ENCODE data around the gene TMEM42. TPM values are rescaled to one million over a fixed set of nuclear protein-coding genes. Genes with fewer than 3 reads are reported as not detected.
"Not testable (repeated sequence)": the region's sequence is repeated elsewhere in the genome, so short reads cannot be mapped to it uniquely, and the experiment has no call there.

TMEM42 gene
- total RNA-seq (2014; rRNA removed; shearing (Covaris generic)): 1.6 TPM in 2 replicates

GRCh38 chr3:44861412-44862225, at the start of gene TMEM42:
Gene TMEM42, plus strand, starts transcription at chr3:44861912. Its CDS starts 13 bp downstream, at chr3:44861925.
- Histone ChIP-seq H3K4me1 (peaks cover 5% of the 10 kb centered on the region; the same call in 1 of the 2 replicates), H3K27me3 (no peaks in the 10 kb centered on the region), H3K4me3 (peak within 1 kb of the TSS; percentile 57), H3K9me3 (replicated peaks) (no peaks in the 10 kb centered on the region), H3K36me3 (peaks cover 25% of the 10 kb centered on the region; the same call in 1 of the 2 replicates), H3K27ac (peak within 1 kb of the TSS; percentile 27; the same call in 1 of the 2 replicates)
- peak; percentile 47 to 60 for DNase-seq

DNA sequence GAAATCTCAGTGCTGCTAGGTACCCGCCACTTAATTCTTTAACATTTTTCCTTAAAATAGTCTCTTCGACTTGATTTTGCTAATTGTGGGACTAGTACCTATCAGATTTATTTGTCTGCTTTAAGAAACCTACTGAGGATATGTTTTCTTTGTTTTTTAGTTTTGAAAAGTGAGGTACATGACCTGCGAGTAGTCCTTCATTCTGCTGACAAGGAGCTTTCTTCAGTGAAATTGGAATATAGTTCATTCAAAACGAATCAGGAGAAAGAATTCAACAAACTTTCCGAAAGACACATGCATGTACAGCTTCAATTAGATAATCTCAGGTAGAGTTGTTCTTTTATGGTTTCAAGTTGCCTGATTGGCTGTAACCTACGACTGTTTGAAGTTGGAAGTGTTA, 47.0 kb upstream of the TMEM42 start:
- H3K36me3 ChIP-seq: peaks cover 77% of the 10 kb centered on the region
- DNase-seq: no peak
- no peaks in the 10 kb centered on the region for H3K4me1 ChIP-seq
- no peak overlapping the region for H3K4me3 ChIP-seq
- H3K9me3 ChIP-seq (replicated peaks): peaks cover 4% of the 10 kb centered on the region; the same call in 1 of the 2 replicates
- H3K27ac ChIP-seq: no peak overlapping the region
- H3K27me3 ChIP-seq: no peaks in the 10 kb centered on the region

DNA sequence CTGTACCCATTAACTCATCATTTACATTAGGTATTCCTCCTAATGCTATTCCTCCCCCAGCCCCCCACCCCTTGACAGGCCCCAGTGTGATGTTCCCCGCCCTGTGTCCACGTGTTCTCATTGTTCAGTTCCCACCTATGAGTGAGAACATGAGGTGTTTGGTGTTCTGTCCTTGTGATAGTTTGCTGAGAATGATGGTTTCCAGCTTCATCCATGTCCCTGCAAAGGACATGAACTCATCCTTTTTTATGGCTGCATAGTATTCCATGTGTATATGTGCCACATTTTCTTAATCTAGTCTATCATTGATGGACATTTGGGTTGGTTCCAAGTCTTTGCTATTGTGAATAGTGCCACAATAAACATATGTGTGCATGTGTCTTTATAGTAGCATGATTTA, 45.4 kb upstream of the TMEM42 start:
- not testable (repeated sequence) for DNase-seq; H3K4me1 ChIP-seq; H3K4me3 ChIP-seq; H3K27ac ChIP-seq; H3K27me3 ChIP-seq; H3K9me3 ChIP-seq (replicated peaks)
- peaks cover 66% of the 10 kb centered on the region for H3K36me3 ChIP-seq

DNA sequence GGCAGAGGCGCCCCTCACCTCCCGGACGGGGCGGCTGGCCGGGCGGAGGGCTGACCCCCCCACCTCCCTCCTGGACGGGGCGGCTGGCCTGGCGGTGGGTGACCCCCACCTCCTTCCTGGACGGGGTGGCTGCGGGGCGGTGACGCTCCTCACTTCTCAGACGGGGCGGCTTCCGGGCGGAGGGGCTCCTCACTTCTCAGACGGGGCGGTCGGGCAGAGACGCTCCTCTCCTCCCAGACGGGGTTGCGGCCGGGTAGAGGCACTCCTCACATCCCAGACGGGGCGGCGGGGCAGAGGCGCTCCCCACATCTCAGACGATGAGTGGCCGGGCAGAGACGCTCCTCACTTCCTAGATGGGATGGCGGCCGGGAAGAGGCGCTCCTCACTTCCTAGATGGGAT, 40.5 kb upstream of the TMEM42 start:
- not testable (repeated sequence) for H3K4me3 ChIP-seq; H3K4me1 ChIP-seq; DNase-seq; H3K27ac ChIP-seq; H3K9me3 ChIP-seq (replicated peaks); H3K27me3 ChIP-seq
- peaks cover 63% of the 10 kb centered on the region for H3K36me3 ChIP-seq

DNA sequence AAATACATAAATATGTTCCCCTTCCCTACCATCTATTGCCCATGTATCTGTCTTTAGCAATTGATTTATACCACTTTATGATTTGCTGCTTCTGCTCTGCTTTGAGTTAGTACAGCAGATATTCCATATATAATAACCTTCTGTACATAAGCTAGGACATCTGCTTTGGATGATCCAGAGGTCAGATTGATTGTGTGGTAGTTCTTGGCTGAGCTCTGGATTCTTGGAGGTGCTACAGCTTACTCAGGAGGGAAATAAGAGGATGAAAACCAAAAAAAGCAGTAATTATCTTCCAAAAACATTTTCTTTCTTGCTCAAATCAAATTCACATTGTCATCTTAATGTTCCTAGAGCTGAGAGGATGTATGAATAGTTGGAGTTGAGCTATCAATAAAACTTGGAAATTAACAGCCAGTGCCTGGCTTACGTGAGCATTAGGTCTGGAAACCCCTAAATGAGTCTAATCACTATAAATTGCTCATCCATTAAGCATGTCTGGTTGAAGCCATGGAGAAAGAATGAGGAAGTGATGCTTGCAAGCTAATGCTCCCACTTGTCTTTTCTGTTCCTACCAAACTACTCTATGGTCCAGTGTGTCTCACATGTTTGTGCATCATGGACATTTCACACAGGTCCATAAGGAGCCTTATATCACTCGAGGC, 36.3 kb upstream of the TMEM42 start:
- Histone ChIP-seq H3K27me3 (no peaks in the 10 kb centered on the region), H3K27ac (no peak overlapping the region), H3K4me3 (no peak overlapping the region), H3K36me3 (peaks cover 67% of the 10 kb centered on the region), H3K4me1 (no peaks in the 10 kb centered on the region), H3K9me3 (replicated peaks) (0 out of 2 replicates have a peak, but pooled peaks cover 4% of the 10 kb centered on the region)
- no peak for DNase-seq

DNA sequence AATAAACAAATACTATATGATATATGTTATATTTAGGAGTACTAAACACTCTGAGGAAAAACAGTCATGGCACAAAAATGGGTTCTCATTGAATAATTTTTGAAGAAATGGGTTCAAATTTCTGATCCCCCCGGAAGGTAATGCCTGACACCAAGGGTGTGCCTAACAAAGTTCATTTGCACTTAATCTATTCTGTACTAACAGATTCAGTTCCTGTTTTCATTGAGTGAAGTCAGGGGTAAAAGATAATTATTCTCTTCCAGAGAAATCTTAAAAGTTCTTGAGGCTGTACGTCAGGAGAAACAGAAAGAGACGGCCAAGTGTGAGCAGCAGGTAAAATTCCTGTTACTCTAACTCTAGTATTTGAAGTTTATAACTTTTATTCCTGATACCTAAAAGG, 34.5 kb upstream of the TMEM42 start:
- Histone ChIP-seq H3K4me3 (no peak overlapping the region), H3K36me3 (peaks cover 79% of the 10 kb centered on the region), H3K27ac (no peak overlapping the region), H3K9me3 (replicated peaks) (0 out of 2 replicates have a peak, but pooled peaks cover 4% of the 10 kb centered on the region), H3K27me3 (no peaks in the 10 kb centered on the region), H3K4me1 (no peaks in the 10 kb centered on the region)
- no peak for DNase-seq

- Histone ChIP-seq H3K27ac (no peak overlapping the region), H3K27me3 (no peaks in the 10 kb centered on the region), H3K36me3 (peaks cover 77% of the 10 kb centered on the region), H3K9me3 (replicated peaks) (no peaks in the 10 kb centered on the region), H3K4me3 (no peak overlapping the region), H3K4me1 (no peaks in the 10 kb centered on the region)
- DNase-seq: no peak
Observed at GRCh38 chr3:44831232-44831631, 30.5 kb upstream of the TMEM42 start.

DNA sequence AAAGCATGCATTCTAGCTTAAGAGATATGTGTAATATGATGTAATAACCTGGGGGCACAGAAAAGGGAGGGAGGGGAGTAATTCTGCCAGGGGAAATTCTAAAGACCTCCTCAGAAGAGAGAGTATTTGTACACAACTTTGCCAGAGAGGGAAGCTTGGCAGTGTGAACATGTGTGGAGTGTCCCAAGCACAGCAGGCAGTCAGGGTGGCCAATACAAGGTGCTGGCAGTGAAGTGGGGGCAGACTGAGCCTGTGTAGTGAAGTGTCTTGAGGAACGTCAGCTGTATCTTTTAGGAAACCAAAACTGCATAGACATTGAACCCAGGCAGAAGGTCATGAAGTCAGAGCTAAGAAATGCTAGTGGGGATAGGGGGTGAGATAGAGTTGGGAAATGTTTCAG, 29.7 kb upstream of the TMEM42 start:
- no peaks in the 10 kb centered on the region for H3K27me3 ChIP-seq
- no peak overlapping the region for H3K4me3 ChIP-seq
- H3K9me3 ChIP-seq (replicated peaks): no peaks in the 10 kb centered on the region
- H3K36me3 ChIP-seq: peaks cover 77% of the 10 kb centered on the region
- no peak for DNase-seq
- no peak overlapping the region for H3K27ac ChIP-seq
- no peaks in the 10 kb centered on the region for H3K4me1 ChIP-seq

- Histone ChIP-seq H3K4me3 (no peak overlapping the region), H3K9me3 (replicated peaks) (no peaks in the 10 kb centered on the region), H3K27me3 (no peaks in the 10 kb centered on the region), H3K4me1 (no peaks in the 10 kb centered on the region), H3K36me3 (peaks cover 85% of the 10 kb centered on the region), H3K27ac (no peak overlapping the region)
- DNase-seq: no peak
Observed at GRCh38 chr3:44832965-44833364, 28.7 kb upstream of the TMEM42 start.

- Histone ChIP-seq H3K4me1 (no peaks in the 10 kb centered on the region), H3K36me3 (peaks cover 85% of the 10 kb centered on the region), H3K27ac (no peak overlapping the region), H3K27me3 (no peaks in the 10 kb centered on the region), H3K4me3 (no peak overlapping the region), H3K9me3 (replicated peaks) (no peaks in the 10 kb centered on the region)
- no peak for DNase-seq
Observed at GRCh38 chr3:44833394-44833793, 28.3 kb upstream of the TMEM42 start.

DNA sequence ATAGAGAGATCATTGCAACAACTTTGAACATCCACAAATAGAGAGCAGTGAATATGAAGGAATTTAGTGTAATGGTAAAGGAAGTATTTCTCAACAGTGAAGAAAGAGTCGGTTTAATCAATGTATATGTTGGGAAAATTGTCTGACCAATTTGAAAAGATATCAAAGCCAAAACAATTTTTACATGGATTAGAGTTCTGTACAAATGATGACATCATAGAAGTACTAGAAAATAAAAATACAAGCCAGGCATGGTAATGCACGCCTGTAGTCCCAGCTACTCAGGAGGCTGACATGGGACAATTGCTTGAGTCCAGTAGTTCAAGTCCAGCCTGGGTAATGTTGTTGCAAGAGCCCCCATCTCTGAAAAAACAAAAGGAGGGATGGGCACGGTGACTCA, 26.0 kb upstream of the TMEM42 start:
- no peaks in the 10 kb centered on the region for H3K27me3 ChIP-seq
- no peak overlapping the region for H3K27ac ChIP-seq
- no peaks in the 10 kb centered on the region for H3K9me3 ChIP-seq (replicated peaks)
- no peak overlapping the region for H3K4me3 ChIP-seq
- peaks cover 77% of the 10 kb centered on the region for H3K36me3 ChIP-seq
- DNase-seq: no peak
- H3K4me1 ChIP-seq: no peaks in the 10 kb centered on the region

GRCh38 chr3:44842376-44842775, 19.3 kb upstream of the TMEM42 start:
- peaks cover 61% of the 10 kb centered on the region for H3K36me3 ChIP-seq
- no peak overlapping the region for H3K27ac ChIP-seq
- no peaks in the 10 kb centered on the region for H3K27me3 ChIP-seq

GRCh38 chr3:44845528-44846520, 15.9 kb upstream of the TMEM42 start:
- H3K27ac ChIP-seq: no peak overlapping the region
- H3K4me3 ChIP-seq: no peak overlapping the region

More at GRCh38 chr3:44842376-44842775, 19.3 kb upstream of the TMEM42 start:
- no peaks in the 10 kb centered on the region for H3K4me1 ChIP-seq
- no peak overlapping the region for H3K4me3 ChIP-seq
- no peak for DNase-seq
- H3K9me3 ChIP-seq (replicated peaks): no peaks in the 10 kb centered on the region

GRCh38 chr3:44848634-44849033, 13.1 kb upstream of the TMEM42 start:
- H3K4me3 ChIP-seq: no peak overlapping the region
- H3K27ac ChIP-seq: no peak overlapping the region
- H3K36me3 ChIP-seq: peaks cover 80% of the 10 kb centered on the region
- H3K9me3 ChIP-seq (replicated peaks): no peaks in the 10 kb centered on the region
- no peaks in the 10 kb centered on the region for H3K4me1 ChIP-seq
- H3K27me3 ChIP-seq: no peaks in the 10 kb centered on the region
- DNase-seq: no peak

More at GRCh38 chr3:44845528-44846520, 15.9 kb upstream of the TMEM42 start:
- Histone ChIP-seq H3K4me1 (no peaks in the 10 kb centered on the region), H3K27me3 (no peaks in the 10 kb centered on the region), H3K9me3 (replicated peaks) (no peaks in the 10 kb centered on the region), H3K36me3 (peaks cover 71% of the 10 kb centered on the region)
- no peak for DNase-seq
